GM18867 (cell line): ENCODE results near the gene AK9.

ENCODE experiments used
- ATAC-seq: cut with Tn5 transposase; IDR thresholded peaks from one replicate; pipeline ENCODE4 v1.9.1; 2021; ENCODE audit warnings: mild to moderate bottlenecking, moderate library complexity; ENCODE audit not compliant: unreplicated experiment

Gene AK9

GRCh38 chr6:109515781-109516409, 175.1 kb downstream of the AK9 start:
- no peak for ATAC-seq

- no peak for ATAC-seq
These were observed 176.1 kb downstream of the AK9 start for GRCh38 chr6:109514946-109515345.

DNA sequence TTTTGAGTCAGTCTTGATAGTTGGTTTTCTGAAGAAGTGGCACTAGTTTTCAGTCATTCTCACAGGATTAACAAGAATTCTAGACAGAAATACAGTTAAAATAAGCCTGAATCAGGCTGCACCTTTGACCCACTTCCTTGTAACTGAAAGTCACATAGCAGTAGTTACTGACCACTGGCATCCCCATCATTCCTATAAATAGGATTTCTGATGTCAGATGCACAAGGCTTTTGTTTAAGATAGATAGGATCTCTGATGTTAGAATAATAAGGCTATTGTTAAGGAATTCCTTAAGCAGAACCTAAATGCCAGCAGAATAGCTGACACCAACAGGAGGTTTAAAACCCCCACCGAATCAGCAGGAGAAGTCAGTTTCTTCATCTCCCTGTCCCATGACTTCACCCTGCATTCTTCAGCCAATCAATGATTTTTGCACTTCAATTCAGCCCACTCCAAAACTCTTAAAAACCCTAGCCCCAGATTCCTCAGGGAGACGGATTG, 177.4 kb downstream of the AK9 start:
- ATAC-seq: no peak

GRCh38 chr6:109512271-109512817, 178.7 kb downstream of the AK9 start:
- no peak for ATAC-seq

- no peak for ATAC-seq
These were observed 179.2 kb downstream of the AK9 start for GRCh38 chr6:109511832-109512231.

- ATAC-seq: no peak
These were observed 180.6 kb downstream of the AK9 start for GRCh38 chr6:109510358-109510757.

- ATAC-seq: no peak
These were observed 182.7 kb downstream of the AK9 start for GRCh38 chr6:109508166-109508860.

DNA sequence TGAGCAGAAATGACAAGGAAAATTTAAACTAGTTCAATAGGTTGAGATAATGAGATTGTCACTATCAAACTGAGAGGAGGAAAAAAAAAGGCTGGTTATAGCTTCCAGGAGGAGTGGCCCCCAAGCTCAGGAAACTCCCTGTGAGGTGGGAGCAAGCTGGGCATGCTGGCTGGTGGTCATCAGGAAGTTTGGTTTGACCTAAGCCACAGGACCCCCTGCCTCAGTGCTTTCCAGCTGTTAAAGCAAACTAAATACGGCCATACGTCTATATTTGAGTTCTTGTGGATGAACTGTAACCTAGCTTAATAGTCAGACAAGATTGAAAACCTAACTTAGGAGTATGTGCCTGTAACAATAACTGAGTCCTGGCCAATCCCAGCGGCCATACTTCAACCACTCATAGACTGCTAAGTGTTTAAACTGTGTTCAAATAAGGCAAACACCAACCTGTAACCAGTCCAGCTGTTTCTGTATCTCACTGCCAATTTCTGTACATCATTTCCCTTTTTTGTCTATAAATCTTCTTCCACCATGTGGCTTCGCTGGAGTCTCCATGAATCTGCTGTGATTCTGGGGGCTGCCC, 183.4 kb downstream of the AK9 start:
- no peak for ATAC-seq

- no peak for ATAC-seq
These were observed 184.2 kb downstream of the AK9 start for GRCh38 chr6:109506841-109507240.

DNA sequence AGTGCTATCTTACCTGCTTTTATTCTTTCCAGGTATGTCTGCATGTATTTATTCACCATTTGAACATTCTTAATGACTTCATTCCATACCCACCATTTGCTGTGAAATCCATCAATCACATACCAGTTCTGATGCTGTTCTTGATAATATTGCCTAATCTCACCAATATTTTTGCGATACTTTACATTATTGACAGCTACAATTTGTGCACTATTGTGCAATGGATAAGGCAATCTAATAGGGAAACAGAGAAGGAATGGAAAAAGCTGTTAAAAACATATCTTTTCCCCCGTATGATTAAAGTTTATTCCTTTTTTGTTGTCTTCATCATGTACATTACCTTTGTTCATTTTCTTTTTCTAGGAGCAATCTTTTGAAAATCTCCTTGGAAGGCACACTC, 184.7 kb downstream of the AK9 start:
- no peak for ATAC-seq

GRCh38 chr6:109503327-109504224, 187.4 kb downstream of the AK9 start:
- ATAC-seq: no peak

GRCh38 chr6:109498936-109499335, 192.1 kb downstream of the AK9 start:
- no peak for ATAC-seq

DNA sequence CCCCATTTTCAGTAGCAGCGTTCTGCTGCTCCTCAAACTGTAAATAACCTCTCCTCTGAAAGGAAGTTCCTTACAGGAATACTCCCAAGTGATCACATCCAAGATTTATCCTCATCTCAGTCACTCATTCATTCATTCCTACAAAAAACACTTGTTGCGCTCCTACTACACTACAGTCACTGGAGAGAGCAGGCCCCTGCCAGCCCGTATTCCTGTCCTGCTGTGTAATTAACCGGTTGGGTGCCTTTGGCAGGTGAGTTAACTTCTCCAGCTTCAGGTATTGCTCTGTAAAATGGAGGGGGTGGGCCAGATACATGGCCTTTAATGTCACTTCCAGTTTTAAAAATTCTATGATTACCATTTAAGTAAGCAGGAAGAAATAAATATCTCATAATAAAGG, 192.9 kb downstream of the AK9 start:
- ATAC-seq: no peak

DNA sequence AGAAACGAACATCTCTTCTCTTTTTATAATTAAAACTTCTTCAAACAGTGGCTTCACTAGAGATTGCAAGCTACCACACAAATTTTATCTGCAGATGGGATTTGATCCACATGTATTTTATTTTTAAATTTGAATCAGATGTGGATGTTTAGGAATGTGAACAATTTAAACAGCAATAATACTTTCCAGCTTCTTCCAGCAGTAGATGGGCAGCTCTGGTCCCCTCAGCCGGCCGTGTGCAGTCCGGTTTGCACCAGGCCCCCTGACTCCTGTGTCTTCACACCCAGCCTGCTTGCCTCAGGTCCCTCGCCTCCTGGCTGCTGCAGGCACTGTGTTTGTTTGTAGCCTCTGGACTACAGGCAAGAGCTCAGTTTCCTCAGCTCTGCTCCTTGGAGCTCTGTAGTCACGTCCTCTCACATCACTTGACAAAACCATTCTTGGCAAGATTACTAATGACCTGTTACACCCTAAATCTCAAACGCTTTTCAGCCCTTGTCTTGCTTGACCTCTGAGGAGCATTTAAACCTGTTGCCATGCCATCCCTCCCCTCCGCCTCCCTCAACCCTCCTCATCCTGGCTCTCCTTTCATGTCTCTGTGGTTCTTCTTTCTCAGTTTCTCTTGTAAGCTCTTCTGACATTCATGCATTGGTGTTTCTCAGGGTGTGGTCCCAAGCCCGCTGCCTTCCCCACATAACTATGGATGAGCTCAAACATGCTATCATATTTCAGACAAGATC, 194.8 kb downstream of the AK9 start:
- ATAC-seq: no peak

DNA sequence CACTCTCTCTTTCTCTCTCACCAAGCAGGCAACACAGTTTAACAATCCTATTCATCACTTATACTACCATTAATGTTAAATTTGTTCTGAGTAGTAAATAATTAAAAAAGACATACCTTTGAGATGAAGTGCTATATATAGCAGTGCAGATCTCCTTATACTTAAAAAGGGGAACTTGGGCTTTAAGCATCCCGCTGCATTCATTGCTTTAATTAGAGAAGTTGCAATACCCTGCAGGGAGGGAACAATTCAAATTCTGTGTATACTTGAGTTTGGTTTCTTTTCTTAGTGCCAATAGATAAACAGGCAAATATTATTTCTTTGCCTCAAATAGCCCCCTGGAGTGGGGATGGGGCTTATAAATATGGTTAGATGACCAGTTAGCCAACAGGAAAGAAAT, 197.1 kb downstream of the AK9 start:
- no peak for ATAC-seq

DNA sequence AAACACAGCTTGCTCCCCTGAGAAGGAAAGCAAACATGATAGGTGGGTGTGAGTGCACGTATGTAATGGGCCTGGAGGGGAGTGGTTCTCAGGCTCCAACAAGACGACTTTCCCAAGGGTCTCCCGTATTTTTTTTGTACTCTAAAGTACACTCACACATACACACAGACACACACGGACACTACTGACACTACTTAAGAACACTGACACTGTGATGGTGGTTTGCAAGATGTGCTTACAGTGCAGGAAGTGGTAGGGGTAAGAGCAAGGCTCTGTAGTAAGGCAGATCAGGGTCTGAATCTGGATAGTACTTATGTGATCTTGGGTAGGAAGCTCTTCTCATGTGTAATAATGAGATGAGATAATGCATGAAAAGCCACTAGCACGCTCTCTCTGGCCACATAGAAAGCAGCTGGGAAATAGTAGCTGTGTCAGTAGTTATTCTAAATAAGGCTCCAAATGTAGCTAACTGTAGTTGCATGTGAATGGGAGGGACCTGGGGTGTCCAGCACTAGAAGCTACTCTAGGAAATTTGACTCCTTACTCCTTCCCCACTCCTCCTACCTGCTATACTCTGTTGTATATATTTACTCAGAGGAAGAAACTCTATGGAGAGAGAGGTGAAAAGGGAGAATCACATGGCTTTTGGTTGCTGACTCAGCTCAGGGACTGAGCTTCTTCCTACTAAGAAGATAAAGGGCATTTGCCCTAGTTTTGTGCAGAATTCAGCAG, 199.6 kb downstream of the AK9 start:
- no peak for ATAC-seq

DNA sequence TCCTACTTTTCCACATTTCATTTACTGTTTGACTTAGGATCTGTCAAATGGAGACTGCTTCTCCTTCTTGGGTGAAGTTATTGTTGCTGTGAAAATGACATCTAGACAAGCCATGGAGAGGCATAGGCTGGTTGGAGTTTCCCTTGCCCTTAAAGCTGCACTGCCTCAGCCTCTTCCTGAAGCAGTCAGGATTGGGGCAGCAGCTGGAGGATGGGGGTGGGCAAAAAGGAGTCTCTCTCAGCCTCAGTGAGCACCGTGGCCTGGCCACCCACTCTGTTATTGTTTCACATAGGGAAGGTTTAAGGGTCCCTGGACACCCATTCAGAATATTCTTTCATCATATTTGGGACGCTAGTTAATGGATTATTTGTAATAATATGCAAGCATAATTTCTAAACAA, 200.3 kb downstream of the AK9 start:
- no peak for ATAC-seq

GRCh38 chr6:109488001-109488400, 203.0 kb downstream of the AK9 start:
- no peak for ATAC-seq

- ATAC-seq: no peak
These were observed 204.9 kb downstream of the AK9 start for GRCh38 chr6:109486068-109486467.
